OCI-LY1 (cell line): Measurements from ENCODE around the gene HES5.

Source experiments
- EZH2 ChIP-seq: fragments of 200-600 bp; sonication (generic), shearing (Covaris generic); IDR thresholded peaks from 2 replicates; pipeline ENCODE4 v1.8.0; 2017; ENCODE audit warnings: borderline replicate concordance, mixed run types, mild to moderate bottlenecking, antibody characterized with exemption, low read length, moderate library complexity, mixed read lengths
- TF ChIP-seq, protein P1 (sequence below): fragments of 200-600 bp; sonication (generic), shearing (Covaris generic); IDR thresholded peaks from 2 replicates; pipeline ENCODE4 v1.5.1; 2017; ENCODE audit warnings: mild to moderate bottlenecking, antibody characterized with exemption, low read length, moderate library complexity, mixed read lengths

DNA sequence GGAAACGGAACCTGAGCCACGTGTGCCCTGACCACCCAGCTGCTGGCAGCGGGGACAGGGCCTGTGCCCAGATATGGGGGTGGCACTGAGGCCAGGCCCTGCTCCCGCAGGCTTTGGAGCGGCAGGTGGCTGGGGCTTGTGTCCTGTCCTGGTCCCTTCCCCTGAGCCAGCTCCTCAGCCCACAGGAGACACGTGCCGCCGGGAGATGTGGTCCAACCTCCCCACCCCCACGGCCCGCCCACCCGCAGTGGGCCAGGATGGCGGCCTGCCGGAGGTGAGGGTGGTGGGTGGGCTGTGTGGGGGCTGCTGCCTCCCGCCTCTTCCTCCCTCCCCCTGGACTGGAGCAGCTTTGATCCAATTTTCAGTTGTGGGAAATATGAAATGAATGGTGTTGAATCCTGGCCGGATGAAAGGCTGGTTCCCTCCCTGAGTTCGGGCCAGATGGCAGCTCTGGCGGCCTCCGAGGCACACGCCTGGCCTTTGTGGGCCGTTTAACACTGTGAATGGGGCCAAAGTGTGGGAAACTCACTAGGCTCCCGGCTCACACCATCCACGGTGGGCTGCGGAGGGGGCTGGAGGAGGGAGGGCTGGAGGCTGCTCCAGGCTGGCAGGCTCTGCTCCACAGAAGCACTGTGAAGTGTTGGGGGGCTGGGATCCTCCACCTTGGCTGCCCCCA is 2.6 kb upstream of the HES5 start:
- TF ChIP-seq, protein P1, sequence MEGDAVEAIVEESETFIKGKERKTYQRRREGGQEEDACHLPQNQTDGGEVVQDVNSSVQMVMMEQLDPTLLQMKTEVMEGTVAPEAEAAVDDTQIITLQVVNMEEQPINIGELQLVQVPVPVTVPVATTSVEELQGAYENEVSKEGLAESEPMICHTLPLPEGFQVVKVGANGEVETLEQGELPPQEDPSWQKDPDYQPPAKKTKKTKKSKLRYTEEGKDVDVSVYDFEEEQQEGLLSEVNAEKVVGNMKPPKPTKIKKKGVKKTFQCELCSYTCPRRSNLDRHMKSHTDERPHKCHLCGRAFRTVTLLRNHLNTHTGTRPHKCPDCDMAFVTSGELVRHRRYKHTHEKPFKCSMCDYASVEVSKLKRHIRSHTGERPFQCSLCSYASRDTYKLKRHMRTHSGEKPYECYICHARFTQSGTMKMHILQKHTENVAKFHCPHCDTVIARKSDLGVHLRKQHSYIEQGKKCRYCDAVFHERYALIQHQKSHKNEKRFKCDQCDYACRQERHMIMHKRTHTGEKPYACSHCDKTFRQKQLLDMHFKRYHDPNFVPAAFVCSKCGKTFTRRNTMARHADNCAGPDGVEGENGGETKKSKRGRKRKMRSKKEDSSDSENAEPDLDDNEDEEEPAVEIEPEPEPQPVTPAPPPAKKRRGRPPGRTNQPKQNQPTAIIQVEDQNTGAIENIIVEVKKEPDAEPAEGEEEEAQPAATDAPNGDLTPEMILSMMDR: no peak
- TF ChIP-seq EZH2: no peak
